Central memory CD8-positive, alpha-beta T cell (primary cell): Measurements from ENCODE around the gene FZD10.

Source experiments
- ATAC-seq: fragments of 150-1000 bp; cut with Tn5 transposase; replicated peaks from 2 replicates; pipeline ENCODE4 v1.10.0; 2022; ENCODE audit warnings: mild to moderate bottlenecking, moderate FRiP score, moderate number of reproducible peaks; ENCODE audit not compliant: poor library complexity, severe bottlenecking; ENCODE audit errors: extremely low read depth
- DNase-seq, 2 donors: peaks; one replicate each; pipeline ENCODE4 v3.0.0; 2021; ENCODE audit warnings: low spot score in 2 of 2
- H3K27ac Mint-ChIP-seq: one replicate; pipeline ENCODE4 v1.8.0; 2022; ENCODE audit warnings: low read depth, mild to moderate bottlenecking, moderate library complexity, mixed read lengths
- H3K27me3 Mint-ChIP-seq: one replicate; pipeline ENCODE4 v1.8.0; 2022; ENCODE audit warnings: mixed read lengths
- H3K36me3 Mint-ChIP-seq: one replicate; pipeline ENCODE4 v1.8.0; 2022; ENCODE audit warnings: mild to moderate bottlenecking, moderate library complexity, mixed read lengths; ENCODE audit not compliant: insufficient read depth
- H3K4me1 Mint-ChIP-seq: one replicate; pipeline ENCODE4 v1.8.0; 2022; ENCODE audit warnings: mixed read lengths
- H3K4me3 Mint-ChIP-seq: one replicate; pipeline ENCODE4 v1.8.0; 2022; ENCODE audit warnings: mild to moderate bottlenecking, moderate library complexity, mixed read lengths
- H3K9me3 Mint-ChIP-seq: one replicate; pipeline ENCODE4 v1.8.0; 2022; ENCODE audit warnings: mixed read lengths

FZD10 gene

GRCh38 chr12:130161261-130162243 is 712 bp upstream of the FZD10 start:
- no peak overlapping the region for H3K4me3 Mint-ChIP-seq
- no peaks in the 10 kb centered on the region for H3K36me3 Mint-ChIP-seq
- peaks cover 25% of the 10 kb centered on the region for H3K27me3 Mint-ChIP-seq
- no peak for ATAC-seq
- no peaks in the 10 kb centered on the region for H3K4me1 Mint-ChIP-seq
- no peak for DNase-seq
- no peaks in the 10 kb centered on the region for H3K9me3 Mint-ChIP-seq
- no peak overlapping the region for H3K27ac Mint-ChIP-seq

GRCh38 chr12:130162745-130163460 is 639 bp downstream of the FZD10 start:
- Mint-ChIP-seq H3K27ac (no peak overlapping the region), H3K4me1 (no peaks in the 10 kb centered on the region), H3K4me3 (no peak overlapping the region), H3K9me3 (no peaks in the 10 kb centered on the region), H3K27me3 (peaks cover 25% of the 10 kb centered on the region), H3K36me3 (no peaks in the 10 kb centered on the region)
- ATAC-seq (no peak), DNase-seq (no peak)

- no peaks in the 10 kb centered on the region for H3K9me3 Mint-ChIP-seq
- ATAC-seq (no peak), DNase-seq (no peak)
- peaks cover 25% of the 10 kb centered on the region for H3K27me3 Mint-ChIP-seq
- H3K4me1 Mint-ChIP-seq = no peaks in the 10 kb centered on the region
- H3K4me3 Mint-ChIP-seq = no peak overlapping the region
- H3K36me3 Mint-ChIP-seq = no peaks in the 10 kb centered on the region
- H3K27ac Mint-ChIP-seq = no peak overlapping the region
These were observed 1.4 kb downstream of the FZD10 start for GRCh38 chr12:130163461-130164215.

- Mint-ChIP-seq H3K36me3 (no peaks in the 10 kb centered on the region), H3K9me3 (no peaks in the 10 kb centered on the region), H3K27ac (no peak overlapping the region), H3K4me3 (no peak overlapping the region), H3K27me3 (peaks cover 25% of the 10 kb centered on the region), H3K4me1 (no peaks in the 10 kb centered on the region)
- ATAC-seq = no peak
- DNase-seq = no peak
These were observed 1.9 kb downstream of the FZD10 start for GRCh38 chr12:130164216-130164542.

GRCh38 chr12:130164936-130165335 is 2.7 kb downstream of the FZD10 start:
- DNase-seq (no peak), ATAC-seq (no peak)
- Mint-ChIP-seq H3K9me3 (no peaks in the 10 kb centered on the region), H3K27ac (no peak overlapping the region), H3K4me3 (no peak overlapping the region), H3K27me3 (peaks cover 25% of the 10 kb centered on the region), H3K4me1 (no peaks in the 10 kb centered on the region), H3K36me3 (no peaks in the 10 kb centered on the region)

- peaks cover 25% of the 10 kb centered on the region for H3K27me3 Mint-ChIP-seq
These were observed 4.0 kb downstream of the FZD10 start for GRCh38 chr12:130166306-130166705.

GRCh38 chr12:130167537-130167936 is 5.3 kb downstream of the FZD10 start:
- H3K4me3 Mint-ChIP-seq = no peak overlapping the region
- DNase-seq (no peak), ATAC-seq (no peak)
- H3K36me3 Mint-ChIP-seq = no peaks in the 10 kb centered on the region
- H3K27ac Mint-ChIP-seq = no peak overlapping the region
- peaks cover 25% of the 10 kb centered on the region for H3K27me3 Mint-ChIP-seq
- H3K9me3 Mint-ChIP-seq = no peaks in the 10 kb centered on the region
- no peaks in the 10 kb centered on the region for H3K4me1 Mint-ChIP-seq

More at GRCh38 chr12:130166306-130166705, 4.0 kb downstream of the FZD10 start:
- ATAC-seq (no peak), DNase-seq (no peak)
- Mint-ChIP-seq H3K4me1 (no peaks in the 10 kb centered on the region), H3K4me3 (no peak overlapping the region), H3K27ac (no peak overlapping the region), H3K9me3 (no peaks in the 10 kb centered on the region), H3K36me3 (no peaks in the 10 kb centered on the region)

- DNase-seq (no peak), ATAC-seq (no peak)
- H3K9me3 Mint-ChIP-seq = no peaks in the 10 kb centered on the region
- H3K4me3 Mint-ChIP-seq = no peak overlapping the region
- no peaks in the 10 kb centered on the region for H3K4me1 Mint-ChIP-seq
- H3K36me3 Mint-ChIP-seq = peaks cover 2% of the 10 kb centered on the region
- H3K27me3 Mint-ChIP-seq = peaks cover 10% of the 10 kb centered on the region
- no peak overlapping the region for H3K27ac Mint-ChIP-seq
These were observed 7.0 kb downstream of the FZD10 start for GRCh38 chr12:130169256-130169655.

GRCh38 chr12:130169924-130170323 is 7.7 kb downstream of the FZD10 start:
- peaks cover 2% of the 10 kb centered on the region for H3K36me3 Mint-ChIP-seq
- peaks cover 10% of the 10 kb centered on the region for H3K27me3 Mint-ChIP-seq
- no peaks in the 10 kb centered on the region for H3K4me1 Mint-ChIP-seq
- H3K9me3 Mint-ChIP-seq = no peaks in the 10 kb centered on the region
- no peak overlapping the region for H3K4me3 Mint-ChIP-seq
- DNase-seq (no peak), ATAC-seq (no peak)
- no peak overlapping the region for H3K27ac Mint-ChIP-seq

GRCh38 chr12:130170611-130171010 is 8.3 kb downstream of the FZD10 start:
- ATAC-seq = no peak
- Mint-ChIP-seq H3K27ac (no peak overlapping the region), H3K27me3 (peaks cover 5% of the 10 kb centered on the region), H3K9me3 (no peaks in the 10 kb centered on the region), H3K36me3 (peaks cover 2% of the 10 kb centered on the region), H3K4me3 (no peak overlapping the region), H3K4me1 (no peaks in the 10 kb centered on the region)
- no peak for DNase-seq

GRCh38 chr12:130177635-130178242 is 15.5 kb downstream of the FZD10 start:
- H3K27ac Mint-ChIP-seq = no peak overlapping the region
- no peak overlapping the region for H3K4me3 Mint-ChIP-seq
- DNase-seq = no peak
- H3K36me3 Mint-ChIP-seq = no peaks in the 10 kb centered on the region
- H3K4me1 Mint-ChIP-seq = no peaks in the 10 kb centered on the region
- peaks cover 12% of the 10 kb centered on the region for H3K27me3 Mint-ChIP-seq
- H3K9me3 Mint-ChIP-seq = peaks cover 19% of the 10 kb centered on the region
- ATAC-seq = no peak

- ATAC-seq (no peak), DNase-seq (no peak)
- Mint-ChIP-seq H3K4me1 (no peaks in the 10 kb centered on the region), H3K27ac (no peak overlapping the region), H3K4me3 (no peak overlapping the region), H3K36me3 (no peaks in the 10 kb centered on the region), H3K27me3 (peaks cover 12% of the 10 kb centered on the region), H3K9me3 (peaks cover 22% of the 10 kb centered on the region)
These were observed 16.0 kb downstream of the FZD10 start for GRCh38 chr12:130178282-130178681.
